Tibial nerve (tissue), 3 donors: ENCODE results near the gene MRPS26.

Source experiments
- POLR2A ChIP-seq, 2 donors: fragments of 450-650 bp; IDR thresholded peaks; one replicate each; pipeline ENCODE4 v1.6.1; 2017; ENCODE audit warnings: antibody characterized with exemption in 2 of 2, mild to moderate bottlenecking in 2 of 2, moderate library complexity in 2 of 2
- TF ChIP-seq, protein P1 (sequence below), 5 experiments: fragments of 200-600 bp in 3 of 5; fragments of 450-650 bp in 2 of 5; sonication (generic) in 3 of 5; IDR thresholded peaks; one replicate each; pipeline ENCODE4 v1.5.1; 2016 to 2019; ENCODE audit warnings: antibody characterized with exemption in 5 of 5, mild to moderate bottlenecking in 3 of 5, moderate library complexity in 2 of 5

- TF ChIP-seq, protein P1, sequence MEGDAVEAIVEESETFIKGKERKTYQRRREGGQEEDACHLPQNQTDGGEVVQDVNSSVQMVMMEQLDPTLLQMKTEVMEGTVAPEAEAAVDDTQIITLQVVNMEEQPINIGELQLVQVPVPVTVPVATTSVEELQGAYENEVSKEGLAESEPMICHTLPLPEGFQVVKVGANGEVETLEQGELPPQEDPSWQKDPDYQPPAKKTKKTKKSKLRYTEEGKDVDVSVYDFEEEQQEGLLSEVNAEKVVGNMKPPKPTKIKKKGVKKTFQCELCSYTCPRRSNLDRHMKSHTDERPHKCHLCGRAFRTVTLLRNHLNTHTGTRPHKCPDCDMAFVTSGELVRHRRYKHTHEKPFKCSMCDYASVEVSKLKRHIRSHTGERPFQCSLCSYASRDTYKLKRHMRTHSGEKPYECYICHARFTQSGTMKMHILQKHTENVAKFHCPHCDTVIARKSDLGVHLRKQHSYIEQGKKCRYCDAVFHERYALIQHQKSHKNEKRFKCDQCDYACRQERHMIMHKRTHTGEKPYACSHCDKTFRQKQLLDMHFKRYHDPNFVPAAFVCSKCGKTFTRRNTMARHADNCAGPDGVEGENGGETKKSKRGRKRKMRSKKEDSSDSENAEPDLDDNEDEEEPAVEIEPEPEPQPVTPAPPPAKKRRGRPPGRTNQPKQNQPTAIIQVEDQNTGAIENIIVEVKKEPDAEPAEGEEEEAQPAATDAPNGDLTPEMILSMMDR (IDR thresholded peaks at IDR 0.05): no peak
- TF ChIP-seq POLR2A (IDR thresholded peaks at IDR 0.05): no peak
These were observed 13.6 kb downstream of the MRPS26 start for GRCh38 chr20:3059489-3059888.
